DMS153 (cell line): ENCODE measurements around the gene C17orf100.
"Not testable (repeated sequence)": the region's sequence is repeated elsewhere in the genome, so short reads cannot be mapped to it uniquely, and the experiment has no call there.

ENCODE experiments used
- DNase-seq: peaks from one replicate; lab custom pipeline; 2025; lab: John Stamatoyannopoulos, UW

C17orf100 gene

DNA sequence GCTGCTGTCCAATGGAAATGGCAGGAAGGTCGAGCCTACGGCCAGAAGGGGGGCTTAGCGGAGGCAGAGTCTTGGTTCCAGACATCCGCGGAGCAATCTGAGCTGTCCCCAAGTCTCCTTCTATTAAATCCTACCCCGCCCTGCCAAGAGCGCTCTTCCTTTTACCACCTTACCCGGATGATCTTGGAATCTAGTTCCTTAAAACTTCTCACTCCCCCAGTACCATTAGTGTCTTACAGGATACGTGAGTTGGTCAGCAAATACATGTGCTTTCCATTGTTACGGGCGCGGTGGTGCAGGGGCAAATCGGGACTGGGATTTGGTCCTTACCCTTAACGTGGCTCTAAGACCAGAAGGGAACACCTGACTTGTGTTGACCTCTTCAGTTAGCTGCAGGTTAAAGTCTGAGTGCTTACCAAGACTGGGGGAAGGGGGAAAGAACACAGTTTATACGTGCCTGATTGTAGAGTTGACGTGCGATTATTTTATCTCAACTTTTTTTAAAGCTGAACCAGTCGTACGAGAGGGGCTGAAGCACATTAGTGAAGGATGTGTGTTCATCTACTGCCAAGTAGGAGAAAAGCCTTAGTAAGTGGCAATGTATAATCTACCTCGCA lies 10.2 kb upstream of the C17orf100 start:
- no peak for DNase-seq

DNA sequence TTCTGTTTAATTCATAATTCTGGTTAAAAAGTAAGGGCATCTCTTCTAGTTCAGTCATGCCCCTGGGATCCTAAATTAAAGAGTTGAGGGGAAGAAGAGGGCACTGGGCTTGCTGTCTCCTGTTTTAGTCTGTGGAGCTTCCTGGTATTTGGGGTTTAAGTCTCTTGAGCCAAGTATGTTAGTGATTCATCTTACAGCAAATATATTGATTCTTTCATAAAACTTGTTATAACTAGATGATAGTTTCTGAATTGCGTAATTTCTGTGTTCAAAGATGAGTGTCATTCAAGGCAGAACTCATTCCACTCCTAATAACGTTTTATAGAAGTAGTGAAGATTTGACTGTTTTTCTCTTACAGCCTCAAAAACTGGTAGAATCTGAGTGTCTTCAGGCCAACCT lies 9.0 kb upstream of the C17orf100 start:
- DNase-seq: no peak

DNA sequence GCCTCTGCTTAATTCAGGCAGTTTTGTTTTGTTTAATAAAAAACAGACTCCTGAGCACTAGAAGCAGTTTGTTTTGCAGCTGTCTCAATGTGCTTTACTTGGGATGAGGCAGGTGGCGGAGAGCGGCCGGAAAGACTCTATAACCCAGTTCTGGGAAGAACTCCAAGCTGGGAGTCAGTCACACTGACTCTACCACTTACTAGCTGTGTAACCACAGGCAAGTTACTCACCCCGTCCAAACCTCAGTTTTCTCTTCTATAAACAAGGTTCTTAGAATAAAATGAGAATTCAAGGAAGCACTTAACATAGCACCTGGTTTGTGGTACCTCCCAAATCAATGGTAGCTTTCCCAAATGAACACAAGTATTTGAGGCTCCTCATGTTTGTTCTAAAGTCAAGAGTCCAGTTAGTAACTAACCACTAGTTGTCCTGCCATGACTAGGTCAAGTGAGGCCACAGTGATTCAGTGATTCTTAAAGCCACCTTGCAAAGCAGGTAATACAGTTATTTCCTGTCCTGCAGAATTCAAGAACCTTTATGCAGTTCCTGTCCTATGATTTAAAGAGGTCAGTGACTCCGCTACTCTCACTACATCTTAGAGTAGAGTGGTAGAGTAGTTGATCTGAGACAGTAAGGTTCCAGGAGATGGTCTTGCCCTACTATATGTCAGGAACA lies 8.0 kb upstream of the C17orf100 start:
- DNase-seq: no peak

GRCh38 chr17:6648181-6648580 lies 3.4 kb upstream of the C17orf100 start:
- DNase-seq: no peak

DNA sequence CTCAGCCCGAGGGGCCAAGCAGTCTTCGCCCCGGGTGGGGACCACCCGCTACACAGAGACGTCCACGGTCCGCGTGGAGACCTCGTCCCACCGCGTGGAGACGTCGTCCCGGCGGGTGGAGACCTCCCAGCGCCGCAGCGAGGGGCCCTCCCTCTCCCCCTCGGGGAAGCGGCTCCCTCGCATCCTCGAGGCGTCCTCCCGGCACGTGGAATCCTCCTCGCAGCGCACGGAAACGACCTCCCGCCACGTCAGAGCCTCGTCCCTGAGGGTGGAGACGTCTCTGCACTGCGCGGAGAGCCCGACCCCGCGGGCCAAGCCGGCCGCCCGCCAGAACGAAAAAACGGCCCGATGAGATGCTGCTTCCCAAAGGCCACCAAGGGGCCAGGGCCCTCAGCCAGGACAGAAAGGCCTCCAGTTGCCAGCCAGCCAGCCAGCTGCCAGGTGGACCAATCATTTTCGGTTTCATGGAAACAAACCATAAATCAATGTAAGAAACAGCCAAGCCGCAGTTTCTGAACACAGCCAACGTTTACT lies 424 bp downstream of the C17orf100 start:
- DNase-seq: no peak

DNA sequence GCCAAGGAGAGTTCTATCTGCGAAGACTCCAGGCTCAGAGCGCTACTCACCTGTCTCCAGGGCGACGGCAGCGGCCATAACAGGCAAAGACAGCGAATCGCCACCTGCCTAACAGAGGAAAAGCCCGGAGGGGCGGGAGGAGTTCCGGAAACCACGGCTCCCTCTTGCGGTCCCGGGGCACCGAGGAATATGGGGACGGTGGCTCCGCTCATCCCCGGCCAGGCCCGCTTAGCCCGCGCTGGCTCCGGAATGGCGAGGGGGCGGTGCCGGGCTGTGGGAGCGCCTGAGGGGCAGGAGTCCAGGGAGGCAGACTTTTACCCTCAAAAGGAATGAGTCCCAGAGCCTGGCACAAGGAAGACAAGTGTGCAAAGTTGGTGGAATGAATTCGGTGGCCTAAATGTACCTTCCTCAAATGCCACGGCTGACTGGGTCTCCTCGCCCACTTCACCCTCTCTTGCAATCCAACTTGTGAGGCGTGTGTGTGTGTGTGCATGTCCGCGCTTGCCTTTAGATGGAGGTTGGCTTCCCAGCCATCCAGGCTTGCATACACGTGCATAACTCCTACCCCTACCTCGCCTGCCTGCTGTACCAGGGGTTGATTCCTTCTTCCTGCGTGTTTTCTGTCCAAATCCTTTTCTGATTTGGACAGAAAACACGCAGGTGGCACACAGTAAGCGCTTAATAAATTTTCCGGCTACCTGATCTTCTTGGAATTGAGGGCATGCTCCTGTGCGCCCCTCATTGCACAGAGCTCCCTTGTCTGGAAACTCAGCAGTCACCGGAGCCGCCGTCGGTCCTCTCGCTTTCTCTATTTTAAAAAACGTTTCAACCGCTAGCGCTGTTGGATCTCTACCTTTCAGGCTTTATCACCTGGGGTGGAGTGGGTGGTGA lies 3.5 kb downstream of the C17orf100 start:
- no peak for DNase-seq

DNA sequence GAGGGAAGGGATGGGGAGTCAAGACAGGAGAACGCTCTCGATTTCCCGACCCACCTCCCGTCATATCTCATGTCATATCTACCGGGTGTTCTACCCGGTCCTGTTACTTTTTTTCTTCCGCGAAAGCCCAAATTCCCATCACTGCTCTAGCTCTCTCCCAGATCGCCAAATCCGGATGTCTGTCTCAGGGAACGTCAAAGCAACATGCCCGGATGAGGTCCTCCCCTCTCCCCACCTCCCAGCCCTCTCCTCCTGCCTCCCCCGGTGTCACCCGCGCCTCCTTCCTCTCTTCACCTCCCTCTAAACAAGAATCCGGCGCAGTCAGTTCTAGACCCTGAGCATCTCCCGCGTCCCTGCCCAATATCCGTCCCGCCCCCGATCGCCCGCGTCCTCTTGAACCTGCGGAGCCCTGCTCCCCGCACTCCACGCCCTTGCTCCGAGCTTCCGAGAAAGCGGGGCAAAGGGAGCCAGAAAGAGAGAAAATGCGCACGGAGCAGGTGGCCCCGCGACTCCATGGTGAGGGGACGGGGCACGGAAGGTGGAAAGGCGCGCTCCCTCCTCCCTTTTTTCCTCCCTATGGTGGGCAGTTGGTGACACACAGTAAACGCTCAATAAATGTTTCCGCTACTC lies 4.3 kb downstream of the C17orf100 start:
- DNase-seq: not testable (repeated sequence)

GRCh38 chr17:6656797-6657632 lies 5.5 kb downstream of the C17orf100 start:
- DNase-seq: not testable (repeated sequence)

GRCh38 chr17:6657633-6658287 lies 6.2 kb downstream of the C17orf100 start:
- no peak for DNase-seq

GRCh38 chr17:6658411-6658810 lies 6.8 kb downstream of the C17orf100 start:
- not testable (repeated sequence) for DNase-seq

GRCh38 chr17:6660101-6660500 lies 8.5 kb downstream of the C17orf100 start:
- no peak for DNase-seq

DNA sequence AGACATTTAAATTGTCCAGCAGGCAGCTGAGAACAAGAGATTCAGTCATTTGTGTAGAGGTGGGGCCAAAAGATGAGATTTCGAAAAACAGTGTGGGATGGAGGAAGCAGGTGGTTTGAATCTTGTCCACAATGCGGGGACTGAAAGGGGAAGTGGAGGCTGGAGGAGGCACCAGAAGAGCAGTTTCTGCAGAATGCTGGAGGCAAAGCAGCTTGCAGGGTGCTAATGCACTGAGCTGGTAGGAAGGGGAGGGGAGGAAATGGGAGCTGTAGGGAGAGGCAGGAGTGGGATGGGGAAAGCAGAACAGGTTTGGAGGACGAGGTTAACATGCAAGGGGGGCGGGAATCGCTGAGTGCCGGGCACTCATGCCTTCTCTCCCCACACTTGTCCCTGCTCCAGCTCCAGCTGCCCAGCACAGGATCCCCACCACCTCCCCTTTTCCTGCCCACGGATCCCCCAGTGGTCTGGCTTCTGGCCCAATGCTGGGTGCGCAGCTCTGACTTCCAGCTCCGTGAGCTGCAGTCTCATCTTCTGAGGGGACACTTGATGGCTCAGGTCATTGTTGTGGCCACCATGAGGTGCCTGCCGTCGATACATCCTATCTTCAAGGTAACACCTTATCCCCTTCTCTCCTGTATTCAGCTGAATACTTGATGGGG lies 9.4 kb downstream of the C17orf100 start:
- DNase-seq: no peak

GRCh38 chr17:6661464-6661848 lies 9.9 kb downstream of the C17orf100 start:
- no peak for DNase-seq

GRCh38 chr17:6663200-6663599 lies 11.6 kb downstream of the C17orf100 start:
- not testable (repeated sequence) for DNase-seq

- DNase-seq: peak; percentile 10
Measured at GRCh38 chr17:6666077-6666521, 14.5 kb downstream of the C17orf100 start.

DNA sequence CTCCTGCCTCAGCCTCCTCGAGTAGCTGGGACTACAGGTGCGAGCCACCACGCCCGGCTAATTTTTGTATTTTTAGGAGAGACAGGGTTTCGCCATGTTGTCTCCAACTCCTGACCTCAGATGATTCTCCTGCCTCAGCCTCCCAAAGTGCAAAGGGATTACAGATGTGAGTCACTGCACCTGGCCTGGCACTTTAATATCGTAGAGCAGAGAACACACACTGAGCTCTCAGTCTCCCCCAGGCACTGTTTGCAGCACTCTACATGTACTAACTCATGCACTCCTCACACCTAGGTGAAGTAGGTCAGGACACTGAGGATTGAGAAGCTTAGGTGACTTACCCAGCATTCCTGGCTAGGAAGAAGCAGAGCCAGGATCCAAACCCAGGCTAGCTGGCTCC lies 15.0 kb downstream of the C17orf100 start:
- no peak for DNase-seq

- no peak for DNase-seq
Measured at GRCh38 chr17:6667516-6667915, 16.0 kb downstream of the C17orf100 start.

GRCh38 chr17:6668219-6668618 lies 16.7 kb downstream of the C17orf100 start:
- no peak for DNase-seq

DNA sequence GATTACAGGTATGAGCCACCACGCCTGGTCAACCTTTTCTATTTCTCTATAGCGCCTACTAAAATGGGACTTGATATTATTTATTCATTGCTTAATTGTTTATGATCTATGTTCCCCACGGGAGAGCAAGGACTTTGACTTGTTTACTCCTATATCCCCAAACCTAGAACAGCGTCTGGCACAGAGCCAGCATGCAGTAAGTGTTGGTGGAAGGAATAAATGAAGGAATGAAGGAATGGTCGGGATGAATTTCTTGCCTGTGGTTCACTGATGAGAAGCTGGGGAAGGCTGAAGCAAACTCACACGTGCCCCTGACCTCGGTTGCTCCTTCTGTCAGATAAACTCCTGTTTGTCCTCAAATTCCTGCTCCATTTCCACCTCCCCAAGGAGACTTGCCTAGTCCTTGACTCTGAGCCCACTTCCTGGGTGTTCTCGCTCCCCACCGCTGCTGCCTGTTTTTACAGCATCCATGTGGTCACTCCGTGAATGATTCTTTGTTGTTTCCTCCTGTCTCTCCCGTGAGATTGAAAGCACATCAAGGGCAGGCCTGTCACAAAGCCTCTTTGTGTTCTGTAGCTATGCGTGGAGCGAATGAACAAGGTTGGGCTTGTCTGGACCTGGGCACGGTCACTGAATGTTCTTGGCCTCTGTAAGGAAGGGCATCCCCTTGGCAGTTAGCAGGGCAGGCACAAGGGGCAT lies 17.3 kb downstream of the C17orf100 start:
- DNase-seq: no peak
